ENCODE data around the gene KRT20.

The KRT20 gene

GRCh38 chr17:40849723-40850122 is 35.3 kb downstream of the KRT20 start:
- no peak for DNase-seq

- DNase-seq, result no peak
Observed at GRCh38 chr17:40848583-40849235, 36.3 kb downstream of the KRT20 start.

GRCh38 chr17:40846515-40847144 is 38.4 kb downstream of the KRT20 start:
- DNase-seq, result no peak

GRCh38 chr17:40844671-40845107 is 40.4 kb downstream of the KRT20 start:
- DNase-seq, result no peak

GRCh38 chr17:40843242-40843641 is 41.8 kb downstream of the KRT20 start:
- no peak for DNase-seq

- no peak for DNase-seq
Observed at GRCh38 chr17:40841246-40841645, 43.8 kb downstream of the KRT20 start.

- DNase-seq, result no peak
Observed at GRCh38 chr17:40839194-40839593, 45.8 kb downstream of the KRT20 start.

- no peak for DNase-seq
Observed at GRCh38 chr17:40836020-40836419, 49.0 kb downstream of the KRT20 start.

- DNase-seq, result no peak
Observed at GRCh38 chr17:40833882-40834281, 51.2 kb downstream of the KRT20 start.

- DNase-seq, result no peak
Observed at GRCh38 chr17:40832840-40833239, 52.2 kb downstream of the KRT20 start.

- no peak for DNase-seq
Observed at GRCh38 chr17:40830085-40830776, 54.8 kb downstream of the KRT20 start.

GRCh38 chr17:40828454-40829044 is 56.5 kb downstream of the KRT20 start:
- DNase-seq, result no peak

GRCh38 chr17:40827746-40828453 is 57.1 kb downstream of the KRT20 start:
- no peak for DNase-seq

Data from effector CD4-positive, alpha-beta T cell (primary cell).